Measurements from ENCODE around the gene SALL3. TPM values are rescaled to one million over a fixed set of nuclear protein-coding genes. Genes with fewer than 3 reads are reported as not detected.

The SALL3 gene
- total RNA-seq, 3 donors from 2014 or later (not counting 1 experiment from before 2014, with no cell fraction given) = not detected

Other genes with a start within 250 kb of the SALL3 start
- 10 to 100 TPM; 66.0 to 78.9 (median 68.0) TPM for gene ATP9B, start 89.6 kb downstream of the SALL3 start, total RNA-seq